Smooth muscle cell (in vitro differentiated cells): ENCODE results near the gene BAZ1A. TPM values are rescaled to one million over a fixed set of nuclear protein-coding genes. Genes with fewer than 3 reads are reported as not detected.

Source experiments
- DNase-seq: peaks from one replicate; lab custom pipeline; 2025; ENCODE audit not compliant: unreplicated experiment; lab: John Stamatoyannopoulos, UW
- H2AFZ ChIP-seq: fragments of 200-600 bp; sonication (generic); 2 replicates; pipeline ENCODE4 v1.6.0; 2016; ENCODE audit warnings: antibody characterized with exemption, low read depth, mild to moderate bottlenecking
- H3F3A ChIP-seq: fragments of 200-600 bp; sonication (generic); 2 replicates; pipeline ENCODE4 v1.6.0; 2017; ENCODE audit warnings: antibody characterized with exemption, low read depth
- H3K27ac ChIP-seq: fragments of 200-600 bp; sonication (generic); 2 replicates; pipeline ENCODE4 v1.5.1; 2016; ENCODE audit warnings: low read depth, mild to moderate bottlenecking
- H3K27me3 ChIP-seq: fragments of 200-600 bp; sonication (generic); 2 replicates; pipeline ENCODE4 v1.6.1; 2016; ENCODE audit warnings: low read depth, mild to moderate bottlenecking
- H3K36me3 ChIP-seq: fragments of 200-600 bp; sonication (generic); 2 replicates; pipeline ENCODE4 v1.5.1; 2016; ENCODE audit warnings: low read depth
- H3K4me1 ChIP-seq: fragments of 200-600 bp; sonication (generic); 2 replicates; pipeline ENCODE4 v1.5.1; 2016; ENCODE audit warnings: low read depth
- H3K4me2 ChIP-seq: fragments of 200-600 bp; sonication (generic); 2 replicates; pipeline ENCODE4 v1.6.0; 2016; ENCODE audit warnings: mild to moderate bottlenecking
- H3K4me3 ChIP-seq: fragments of 200-600 bp; sonication (generic); 2 replicates; pipeline ENCODE4 v1.5.1; 2016; ENCODE audit warnings: mild to moderate bottlenecking
- H3K79me2 ChIP-seq: fragments of 200-600 bp; sonication (generic); 2 replicates; pipeline ENCODE4 v1.6.0; 2016; ENCODE audit warnings: low read depth, mild to moderate bottlenecking
- H3K9ac ChIP-seq: fragments of 200-600 bp; sonication (generic); 2 replicates; pipeline ENCODE4 v1.6.0; 2016; ENCODE audit warnings: low read depth
- H3K9me3 ChIP-seq: fragments of 200-600 bp; sonication (generic); replicated peaks from 2 replicates; pipeline ENCODE4 v1.5.1; 2016; ENCODE audit warnings: low read depth
- H4K20me1 ChIP-seq: fragments of 200-600 bp; sonication (generic); 2 replicates; pipeline ENCODE4 v1.6.0; 2016; ENCODE audit warnings: low read depth
- CTCF ChIP-seq: fragments of 200-600 bp; sonication (generic); IDR thresholded peaks from 2 replicates; pipeline ENCODE4 v1.5.1; 2017; ENCODE audit warnings: borderline replicate concordance, mild to moderate bottlenecking, antibody characterized with exemption; ENCODE audit not compliant: insufficient read depth, poor library complexity, severe bottlenecking
- WGBS: methylation state at CpG from one replicate; pipeline ENCODE4 v1.1.7; 2016; ENCODE audit warnings: low lambda C conversion rate; 5-methylcytosine and 5-hydroxymethylcytosine counted together
- polyA plus RNA-seq: library from polyadenylated mRNA; unstranded; fragments of >200 nt; fragmentation: Nextera tagmentation; extraction: Ambion mirVana; gene quantifications from 2 replicates; pipeline ENCODE4 v1.2.1, GENCODE V29; 2016
- total RNA-seq: library from RNA; depleted of rRNA; stranded (reverse); fragments of >200 nt; gene quantifications from 2 replicates; pipeline ENCODE4 v1.2.3, GENCODE V29; 2014

Gene BAZ1A
- total and polyA plus RNA-seq, 2 experiments from 2014 or later, result 12.4 to 21.7 TPM

GRCh38 chr14:34711796-34712712 is 163.1 kb downstream of the BAZ1A start:
- Histone ChIP-seq H4K20me1 (no peaks in the 10 kb centered on the region), H3K79me2 (peaks cover 16% of the 10 kb centered on the region), H3K4me3 (no peak overlapping the region), H3K27me3 (no peaks in the 10 kb centered on the region), H3F3A (peaks cover 47% of the 10 kb centered on the region), H3K27ac (peak overlapping the region; percentile 91), H3K4me1 (peaks cover 37% of the 10 kb centered on the region), H2AFZ (no peak overlapping the region), H3K36me3 (no peaks in the 10 kb centered on the region), H3K9ac (no peak overlapping the region), H3K9me3 (no peaks in the 10 kb centered on the region), H3K4me2 (peak overlapping the region; percentile 96)
- no peak for DNase-seq
- WGBS, result 97% methylated on average over 4 of the region's 4 CpGs
- TF ChIP-seq CTCF, result no peak

- Histone ChIP-seq H4K20me1 (no peaks in the 10 kb centered on the region), H3K27ac (peak overlapping the region; percentile 91), H3K4me3 (peak overlapping the region; percentile 28), H3K9ac (peak overlapping the region; percentile 42), H3K4me2 (peak overlapping the region; percentile 79), H3F3A (peaks cover 47% of the 10 kb centered on the region), H2AFZ (no peak overlapping the region), H3K9me3 (no peaks in the 10 kb centered on the region), H3K4me1 (peaks cover 37% of the 10 kb centered on the region), H3K79me2 (peaks cover 16% of the 10 kb centered on the region), H3K36me3 (no peaks in the 10 kb centered on the region), H3K27me3 (no peaks in the 10 kb centered on the region)
- no peak for DNase-seq
- no peak for TF ChIP-seq CTCF
- 34% methylated on average over 3 of the region's 3 CpGs for WGBS
Observed at GRCh38 chr14:34711169-34711568, 164.0 kb downstream of the BAZ1A start.

- TF ChIP-seq CTCF, result no peak
- Histone ChIP-seq H3K79me2 (peaks cover 16% of the 10 kb centered on the region), H3K4me3 (peak overlapping the region; percentile 28), H3K27ac (peak overlapping the region; percentile 91), H3K4me1 (peaks cover 37% of the 10 kb centered on the region), H3F3A (peaks cover 47% of the 10 kb centered on the region), H3K4me2 (peak overlapping the region; percentile 79), H2AFZ (no peak overlapping the region), H3K36me3 (no peaks in the 10 kb centered on the region), H3K27me3 (no peaks in the 10 kb centered on the region), H3K9ac (peak overlapping the region; percentile 42), H4K20me1 (no peaks in the 10 kb centered on the region), H3K9me3 (no peaks in the 10 kb centered on the region)
- DNase-seq, result no peak
- 26% methylated on average over 2 of the region's 2 CpGs for WGBS
Observed at GRCh38 chr14:34710744-34711143, 164.4 kb downstream of the BAZ1A start.
